Small intestine (tissue), 7 donors: Measurements from ENCODE around the gene ROPN1L. TPM values are rescaled to one million over a fixed set of nuclear protein-coding genes. Genes with fewer than 3 reads are reported as not detected.

Experiments
- DNase-seq, 2 donors: peaks; one replicate each; pipeline versions ENCODE4 v3.0.0 to v3.0.0-alpha.2; 2013
- FAIRE-seq: peaks from 2 replicates; lab custom pipeline; 2012; peaks lifted over from hg19 to GRCh38; lab: Jason Lieb, UNC
- H3K27ac ChIP-seq, 3 donors: one replicate each; pipeline ENCODE4 v1.5.1; 2013; ENCODE audit warnings: low read length in 2 of 3, mild to moderate bottlenecking in 2 of 3, control low read depth in 1 of 3, inconsistent platforms in 1 of 3, low read depth in 1 of 3, moderate library complexity in 1 of 3
- H3K27me3 ChIP-seq, 3 donors: one replicate each; pipeline ENCODE4 v1.6.1; 2013; ENCODE audit warnings: low read length in 3 of 3, inconsistent platforms in 1 of 3; ENCODE audit not compliant: control insufficient read depth in 3 of 3, insufficient read depth in 3 of 3
- H3K36me3 ChIP-seq, 3 donors: one replicate each; pipeline ENCODE4 v1.6.1; 2013; ENCODE audit warnings: low read length in 3 of 3, inconsistent platforms in 1 of 3, low read depth in 1 of 3, mild to moderate bottlenecking in 1 of 3, moderate library complexity in 1 of 3; ENCODE audit not compliant: control insufficient read depth in 3 of 3, insufficient read depth in 2 of 3
- H3K4me1 ChIP-seq, 3 donors: one replicate each; pipeline ENCODE4 v1.6.1; 2013; ENCODE audit warnings: low read length in 2 of 3, inconsistent platforms in 1 of 3, low read depth in 1 of 3, mild to moderate bottlenecking in 1 of 3, moderate library complexity in 1 of 3; ENCODE audit not compliant: control insufficient read depth in 3 of 3, insufficient read depth in 2 of 3
- H3K4me3 ChIP-seq, 3 donors: one replicate each; pipeline ENCODE4 v1.5.1; 2013; ENCODE audit warnings: low read length in 3 of 3, control low read depth in 1 of 3, inconsistent platforms in 1 of 3, low read depth in 1 of 3, mild to moderate bottlenecking in 1 of 3, moderate library complexity in 1 of 3
- H3K9me3 ChIP-seq, 2 donors: one replicate each; pipeline ENCODE4 v1.6.1; 2013; ENCODE audit warnings: low read depth in 1 of 2, low read length in 1 of 2; ENCODE audit not compliant: control insufficient read depth in 2 of 2, insufficient read depth in 1 of 2
- WGBS, 3 donors: extraction: QIAGEN DNeasy Blood & Tissue Kit; methylation state at CpG; one replicate each; pipeline ENCODE4 v1.1.7; 2013; 5-methylcytosine and 5-hydroxymethylcytosine counted together
- polyA plus RNA-seq, 4 donors: library from polyadenylated mRNA; stranded (reverse) in 3 of 4; unstranded in 1 of 4; fragments of 200-250 nt in 3 of 4; fragments of 120-200 nt in 1 of 4; gene quantifications; one replicate each; pipeline versions ENCODE4 v1.2.1 to v1.2.3, GENCODE V29; 2013
- donor health status: healthy with polysubstance abuse.
- donor health status: control.
- donor health status: control.
- donor health status: Bipolar disorder and iron deficiency.
- donor health status: healthy.

The ROPN1L gene
- polyA plus RNA-seq, 4 donors = 0.07 to 0.76 TPM; not detected in 2

DNA sequence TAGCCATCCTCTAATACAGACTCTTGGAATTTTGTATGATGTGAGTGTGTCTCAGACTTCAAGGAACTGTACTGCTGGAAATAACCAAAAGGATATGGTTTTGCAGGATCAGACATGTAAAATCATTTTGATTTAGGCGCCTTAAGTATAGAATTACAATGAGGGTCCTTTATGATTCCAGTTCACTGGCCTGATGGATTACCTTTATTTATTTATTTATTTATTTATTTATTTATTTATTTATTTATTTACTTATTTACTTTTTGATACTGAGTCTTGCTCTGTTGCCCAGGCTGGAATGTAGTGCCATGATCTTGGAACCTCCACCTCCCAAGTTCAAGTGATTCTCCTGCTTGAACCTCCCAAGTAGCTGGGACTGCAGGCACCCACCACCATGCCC lies 37.9 kb upstream of the ROPN1L start:
- WGBS, 3 donors = 97 to 100% (median 97%) methylated on average over 1 of the region's 1 CpG
- no peak for DNase-seq
- H3K36me3 ChIP-seq = peaks cover 16 to 25% (median 21%) of the 10 kb centered on the region in 3 donors

GRCh38 chr5:10406651-10407050 lies 35.0 kb upstream of the ROPN1L start:
- no peak overlapping the region for H3K4me3 ChIP-seq
- DNase-seq (no peak), FAIRE-seq (no peak)
- H3K4me1 ChIP-seq = no peaks in the 10 kb centered on the region
- H3K36me3 ChIP-seq = peaks cover 24 to 36% (median 31%) of the 10 kb centered on the region in 3 donors
- no peaks in the 10 kb centered on the region for H3K27me3 ChIP-seq
- no peak overlapping the region for H3K27ac ChIP-seq
- WGBS, 3 donors = 84 to 91% (median 89%) methylated on average over 3 of the region's 3 CpGs
- H3K9me3 ChIP-seq = no peaks in the 10 kb centered on the region

More for the DNA sequence above, 37.9 kb upstream of the ROPN1L start:
- no peak for FAIRE-seq
- no peaks in the 10 kb centered on the region for H3K27me3 ChIP-seq
- no peaks in the 10 kb centered on the region for H3K9me3 ChIP-seq
- no peak overlapping the region for H3K4me3 ChIP-seq
- no peaks in the 10 kb centered on the region for H3K4me1 ChIP-seq
- no peak overlapping the region for H3K27ac ChIP-seq

- DNase-seq = no peak
- no peak for FAIRE-seq
- Histone ChIP-seq H3K36me3 (peaks cover 25 to 44% (median 43%) of the 10 kb centered on the region in 3 donors), H3K4me1 (no peaks in the 10 kb centered on the region), H3K9me3 (no peaks in the 10 kb centered on the region), H3K27me3 (no peaks in the 10 kb centered on the region), H3K4me3 (no peak overlapping the region), H3K27ac (no peak overlapping the region)
- WGBS, 3 donors = 86 to 92% (median 90%) methylated on average over 1 of the region's 1 CpG
These were observed 32.2 kb upstream of the ROPN1L start for GRCh38 chr5:10409504-10409903.

DNA sequence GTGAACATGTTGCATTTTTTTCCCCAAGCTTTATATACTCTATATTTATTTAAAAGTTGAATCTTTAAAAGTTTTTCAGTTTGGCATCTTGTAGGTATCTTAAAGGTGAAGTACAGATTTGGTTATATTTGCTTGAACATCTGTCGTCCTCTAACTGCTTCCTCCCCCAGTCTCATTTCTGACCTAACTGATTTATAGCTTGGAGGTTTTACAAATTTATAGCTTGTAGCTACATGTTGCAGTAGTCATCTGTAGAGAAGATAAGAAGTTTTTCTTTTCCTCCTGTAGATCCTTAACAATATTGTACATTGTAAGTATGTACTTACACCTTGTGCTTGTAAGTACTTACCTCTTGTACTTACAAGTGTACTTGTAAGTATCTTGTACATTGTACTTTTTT lies 31.0 kb upstream of the ROPN1L start:
- Histone ChIP-seq H3K9me3 (no peaks in the 10 kb centered on the region), H3K27me3 (no peaks in the 10 kb centered on the region), H3K4me1 (no peaks in the 10 kb centered on the region), H3K27ac (no peak overlapping the region), H3K4me3 (no peak overlapping the region), H3K36me3 (peaks cover 27 to 45% (median 40%) of the 10 kb centered on the region in 3 donors)
- WGBS, 3 donors = 82 to 97% (median 85%) methylated on average over 1 of the region's 1 CpG
- DNase-seq (no peak), FAIRE-seq (no peak)

- Histone ChIP-seq H3K36me3 (peaks cover 24 to 40% (median 39%) of the 10 kb centered on the region in 3 donors), H3K4me1 (no peaks in the 10 kb centered on the region), H3K4me3 (no peak overlapping the region), H3K27ac (no peak overlapping the region), H3K9me3 (no peaks in the 10 kb centered on the region), H3K27me3 (no peaks in the 10 kb centered on the region)
- FAIRE-seq (no peak), DNase-seq (no peak)
- 83 to 85% (median 84%) methylated on average over 5 of the region's 5 CpGs for WGBS, 3 donors
These were observed 30.3 kb upstream of the ROPN1L start for GRCh38 chr5:10411336-10411735.

GRCh38 chr5:10416868-10417267 lies 24.8 kb upstream of the ROPN1L start:
- Histone ChIP-seq H3K27me3 (no peaks in the 10 kb centered on the region), H3K4me1 (no peaks in the 10 kb centered on the region), H3K9me3 (no peaks in the 10 kb centered on the region), H3K36me3 (peaks cover 21 to 39% (median 33%) of the 10 kb centered on the region in 3 donors), H3K4me3 (no peak overlapping the region), H3K27ac (no peak overlapping the region)
- 88 to 99% (median 99%) methylated on average over 3 of the region's 3 CpGs for WGBS, 3 donors
- FAIRE-seq (no peak), DNase-seq (no peak)

DNA sequence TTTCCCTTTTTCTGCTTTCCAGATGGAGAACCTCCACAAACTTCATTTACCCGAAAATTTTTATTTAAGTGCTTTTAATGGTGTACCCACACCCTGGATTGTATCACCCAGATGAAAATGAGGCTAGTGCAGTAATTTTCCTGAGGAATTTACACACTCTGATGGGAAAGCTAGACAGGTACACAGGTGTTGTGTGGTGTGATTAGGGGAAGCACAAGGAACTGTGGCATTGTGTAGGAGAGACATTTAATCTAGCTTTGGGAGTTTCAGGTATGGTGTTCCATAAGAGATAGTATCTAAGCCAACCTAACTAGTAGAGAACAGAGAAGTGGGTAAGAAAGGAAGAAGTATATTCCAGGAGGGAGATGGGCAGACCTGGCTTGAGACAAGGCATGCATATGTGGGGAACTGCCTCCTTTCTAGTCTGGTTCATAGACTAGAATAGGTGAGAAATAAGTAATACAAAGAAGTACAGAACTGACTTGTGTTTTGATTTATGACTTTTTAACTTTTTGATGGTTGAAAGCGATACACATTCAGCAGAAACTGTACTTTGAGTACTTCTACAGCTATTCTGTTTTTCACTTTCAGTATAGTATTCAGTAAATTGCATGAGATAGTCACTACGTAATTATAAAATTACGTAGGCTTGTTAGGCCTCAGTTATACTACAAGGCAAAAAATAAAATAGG lies 22.9 kb upstream of the ROPN1L start:
- FAIRE-seq (no peak), DNase-seq (no peak)
- WGBS, 3 donors = 90 to 92% (median 91%) methylated on average over 4 of the region's 4 CpGs
- H3K27me3 ChIP-seq = no peaks in the 10 kb centered on the region
- H3K4me1 ChIP-seq = no peaks in the 10 kb centered on the region
- H3K4me3 ChIP-seq = no peak overlapping the region
- H3K27ac ChIP-seq = no peak overlapping the region
- H3K9me3 ChIP-seq = no peaks in the 10 kb centered on the region
- H3K36me3 ChIP-seq = peaks cover 17 to 29% (median 28%) of the 10 kb centered on the region in 3 donors

DNA sequence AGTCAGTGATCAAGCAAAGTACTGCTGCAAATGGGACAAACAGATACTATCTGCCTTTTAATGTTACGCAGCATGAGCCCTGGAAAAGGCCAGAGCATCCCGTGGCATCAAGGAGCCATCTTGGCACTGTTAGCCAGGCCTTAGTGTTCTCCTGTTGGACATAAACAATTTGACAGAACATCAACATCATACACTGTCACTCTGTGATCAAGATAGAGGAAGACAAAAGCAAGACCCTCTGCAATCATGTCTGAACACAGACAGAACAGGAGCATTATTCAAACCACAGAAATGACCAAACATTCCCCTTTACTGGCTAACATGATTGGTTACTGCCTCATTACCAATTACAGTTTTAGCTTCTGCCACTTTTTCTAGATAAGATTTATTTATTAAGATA lies 21.2 kb upstream of the ROPN1L start:
- WGBS, 3 donors = 87 to 92% (median 87%) methylated on average over 2 of the region's 2 CpGs
- H3K27ac ChIP-seq = no peak overlapping the region
- DNase-seq (no peak), FAIRE-seq (no peak)
- no peaks in the 10 kb centered on the region for H3K4me1 ChIP-seq
- H3K36me3 ChIP-seq = peaks cover 15 to 26% (median 26%) of the 10 kb centered on the region in 3 donors
- H3K9me3 ChIP-seq = no peaks in the 10 kb centered on the region
- H3K27me3 ChIP-seq = no peaks in the 10 kb centered on the region
- H3K4me3 ChIP-seq = no peak overlapping the region

- FAIRE-seq (no peak), DNase-seq (no peak)
- Histone ChIP-seq H3K27ac (no peak overlapping the region), H3K9me3 (no peaks in the 10 kb centered on the region), H3K4me3 (no peak overlapping the region), H3K36me3 (peaks cover 14 to 25% (median 24%) of the 10 kb centered on the region in 3 donors), H3K4me1 (no peaks in the 10 kb centered on the region), H3K27me3 (no peaks in the 10 kb centered on the region)
These were observed 20.7 kb upstream of the ROPN1L start for GRCh38 chr5:10420932-10421331.
